Retinal pigment epithelial cell (primary cell): Measurements from ENCODE around the gene CDR2L.

Source experiments
- DNase-seq: peaks from one replicate; pipeline ENCODE4 v3.0.0-alpha.2; 2010; ENCODE audit warnings: low read depth
- H3K4me3 ChIP-seq: 2 replicates; pipeline ENCODE4 v1.5.1; 2011; ENCODE audit warnings: mild to moderate bottlenecking, low read length, control low read depth, moderate library complexity
- TF ChIP-seq, protein P1 (sequence below): conservative IDR thresholded peaks from 2 replicates; pipeline ENCODE4 v1.5.1; 2011; ENCODE audit warnings: low read depth, low read length, control low read depth, inconsistent platforms

The CDR2L gene

DNA sequence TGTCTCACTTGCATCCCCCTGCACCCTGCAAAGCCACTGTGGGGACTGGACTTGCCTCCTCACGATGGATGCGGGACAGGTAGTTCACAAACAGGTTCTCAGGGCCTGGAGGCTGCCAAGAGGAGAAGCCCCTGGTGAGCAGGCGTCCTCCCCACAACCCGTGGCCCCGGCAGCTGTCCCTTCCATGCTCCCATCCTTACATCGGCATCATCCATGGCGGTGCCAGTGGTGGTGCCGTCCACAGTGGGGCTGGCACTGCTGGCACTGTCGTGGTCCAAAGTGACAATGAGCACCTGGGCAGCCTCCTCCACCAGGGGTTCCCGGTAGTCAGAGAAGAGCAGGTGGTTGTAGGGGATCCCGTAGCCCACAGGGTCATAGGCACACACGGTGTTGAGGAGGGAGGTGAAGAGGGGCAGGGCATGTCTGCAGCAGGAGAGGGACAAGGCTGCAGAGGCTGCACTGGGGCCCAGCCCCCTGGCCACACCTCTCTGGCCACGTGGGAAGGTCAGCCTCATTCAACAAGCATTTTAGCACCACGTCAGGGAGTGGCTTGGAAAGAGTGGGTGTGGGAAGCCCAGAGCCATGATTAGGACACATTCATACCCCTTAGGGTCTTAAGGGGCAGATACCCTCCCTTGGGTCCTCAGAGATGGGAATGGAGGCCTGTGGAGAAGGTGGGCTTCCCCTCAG is 27.5 kb upstream of the CDR2L start:
- no peak for DNase-seq
- TF ChIP-seq, protein P1, sequence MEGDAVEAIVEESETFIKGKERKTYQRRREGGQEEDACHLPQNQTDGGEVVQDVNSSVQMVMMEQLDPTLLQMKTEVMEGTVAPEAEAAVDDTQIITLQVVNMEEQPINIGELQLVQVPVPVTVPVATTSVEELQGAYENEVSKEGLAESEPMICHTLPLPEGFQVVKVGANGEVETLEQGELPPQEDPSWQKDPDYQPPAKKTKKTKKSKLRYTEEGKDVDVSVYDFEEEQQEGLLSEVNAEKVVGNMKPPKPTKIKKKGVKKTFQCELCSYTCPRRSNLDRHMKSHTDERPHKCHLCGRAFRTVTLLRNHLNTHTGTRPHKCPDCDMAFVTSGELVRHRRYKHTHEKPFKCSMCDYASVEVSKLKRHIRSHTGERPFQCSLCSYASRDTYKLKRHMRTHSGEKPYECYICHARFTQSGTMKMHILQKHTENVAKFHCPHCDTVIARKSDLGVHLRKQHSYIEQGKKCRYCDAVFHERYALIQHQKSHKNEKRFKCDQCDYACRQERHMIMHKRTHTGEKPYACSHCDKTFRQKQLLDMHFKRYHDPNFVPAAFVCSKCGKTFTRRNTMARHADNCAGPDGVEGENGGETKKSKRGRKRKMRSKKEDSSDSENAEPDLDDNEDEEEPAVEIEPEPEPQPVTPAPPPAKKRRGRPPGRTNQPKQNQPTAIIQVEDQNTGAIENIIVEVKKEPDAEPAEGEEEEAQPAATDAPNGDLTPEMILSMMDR, result no peak
- H3K4me3 ChIP-seq, result no peak overlapping the region

DNA sequence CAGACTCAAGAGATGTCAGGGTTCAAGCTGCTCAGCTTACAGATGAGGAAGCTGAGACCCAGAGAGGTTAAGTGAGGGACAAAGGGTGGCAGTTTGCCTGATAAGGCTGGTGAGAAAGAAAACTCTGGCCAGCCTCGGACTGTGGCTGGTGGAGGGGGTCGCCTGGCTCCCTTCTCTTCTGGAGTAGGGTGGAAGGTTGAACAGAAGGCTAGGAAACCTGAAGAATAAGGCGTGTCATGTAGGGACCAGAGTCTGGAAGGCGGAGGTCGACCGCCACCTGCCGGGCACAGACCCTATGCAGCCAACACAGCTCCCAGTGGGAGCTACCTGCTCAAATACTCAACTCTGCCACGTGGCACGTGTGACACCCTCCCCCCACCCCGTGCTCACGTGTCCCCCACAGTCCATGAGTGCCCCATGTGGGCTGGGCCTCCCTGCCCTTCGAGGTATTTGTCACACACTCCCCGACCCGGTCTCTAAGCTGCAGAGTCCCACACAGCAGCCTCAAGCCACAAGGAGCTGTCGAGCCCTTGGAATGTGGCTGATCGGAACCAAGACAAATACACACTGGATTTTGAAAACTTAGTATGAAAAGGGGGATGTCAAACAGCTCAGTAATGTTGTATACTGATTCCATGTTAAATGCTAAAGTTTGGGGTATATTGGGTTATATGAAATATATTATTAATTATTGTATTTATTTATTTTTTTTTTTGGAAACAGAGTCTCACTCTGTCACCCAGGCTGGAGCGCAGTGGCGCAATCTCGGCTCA is 26.7 kb upstream of the CDR2L start:
- TF ChIP-seq, protein P1, result peak; percentile 72
- DNase-seq, result no peak
- no peak overlapping the region for H3K4me3 ChIP-seq

DNA sequence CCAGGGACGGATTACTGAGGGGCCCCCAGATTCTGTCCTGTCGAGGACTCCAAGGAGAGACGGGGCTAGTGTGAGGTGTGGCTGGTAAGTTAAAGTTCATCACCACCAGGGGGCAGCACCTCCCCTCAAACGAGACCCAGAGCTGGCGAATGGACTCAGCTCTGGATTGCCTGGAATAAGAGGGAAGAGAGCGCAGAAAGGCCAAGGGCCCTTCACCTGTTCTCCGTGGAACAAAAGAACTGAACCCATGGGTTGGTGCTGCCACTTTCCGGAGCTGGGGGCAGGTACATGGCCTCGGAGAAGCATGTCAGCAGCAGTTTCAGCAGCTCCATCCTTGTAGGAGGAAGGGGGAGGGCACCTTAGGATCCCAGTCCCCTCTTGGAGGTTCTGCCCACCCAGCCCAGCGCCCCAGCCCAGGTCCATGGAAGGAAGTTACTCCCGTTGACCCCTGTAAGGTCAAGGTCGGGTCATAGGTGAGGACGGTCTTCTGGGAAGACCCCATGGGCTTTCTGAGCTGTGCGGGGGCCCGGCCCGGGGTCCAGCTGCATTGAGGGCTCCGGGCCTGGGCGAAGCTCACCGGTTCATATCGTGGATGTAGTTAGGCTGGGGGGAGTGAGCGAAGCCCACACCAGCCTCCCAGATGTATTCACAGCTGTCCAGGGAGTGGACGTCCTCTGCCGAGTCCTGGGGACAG is 25.6 kb upstream of the CDR2L start:
- TF ChIP-seq, protein P1, result peak; percentile 69
- H3K4me3 ChIP-seq, result no peak overlapping the region
- no peak for DNase-seq

DNA sequence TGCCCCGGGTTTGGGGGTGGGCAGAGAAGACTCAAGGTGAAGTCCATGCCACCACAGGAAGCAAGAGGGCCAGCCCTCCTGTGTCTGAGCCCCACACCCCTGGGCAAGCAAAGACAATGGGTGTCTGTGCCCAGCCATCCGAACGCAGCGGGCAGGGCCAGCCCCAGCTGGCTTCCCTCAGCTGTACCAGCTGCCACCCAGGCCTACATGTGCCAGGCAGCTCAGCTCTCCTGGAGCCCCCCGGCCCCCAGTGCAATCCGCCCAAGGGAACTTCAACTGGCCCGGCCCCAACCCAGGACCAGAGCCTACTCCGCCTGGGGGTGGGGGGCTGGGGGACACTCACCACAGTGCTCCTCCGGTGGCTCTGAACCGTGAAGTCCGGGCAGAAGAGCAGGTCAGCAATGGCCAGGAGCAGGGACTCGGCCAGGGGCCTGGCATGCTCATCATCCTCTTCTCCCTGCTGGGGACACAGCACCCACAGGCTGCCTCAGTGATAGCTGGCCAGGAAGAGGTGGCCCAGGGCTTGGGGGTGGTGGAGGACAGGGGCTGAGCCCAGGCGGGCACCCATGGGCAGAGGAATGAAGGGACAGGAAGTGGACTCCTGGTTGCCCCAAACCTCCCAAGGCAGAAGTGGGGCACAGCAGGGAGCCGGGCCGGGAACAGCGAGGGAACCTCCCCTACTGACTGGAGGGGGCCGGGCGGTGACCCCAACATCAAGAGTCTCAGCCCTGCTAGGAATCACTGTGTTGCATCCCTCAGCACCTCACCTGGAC is 24.6 kb upstream of the CDR2L start:
- TF ChIP-seq, protein P1, result no peak
- H3K4me3 ChIP-seq, result no peak overlapping the region
- no peak for DNase-seq

DNA sequence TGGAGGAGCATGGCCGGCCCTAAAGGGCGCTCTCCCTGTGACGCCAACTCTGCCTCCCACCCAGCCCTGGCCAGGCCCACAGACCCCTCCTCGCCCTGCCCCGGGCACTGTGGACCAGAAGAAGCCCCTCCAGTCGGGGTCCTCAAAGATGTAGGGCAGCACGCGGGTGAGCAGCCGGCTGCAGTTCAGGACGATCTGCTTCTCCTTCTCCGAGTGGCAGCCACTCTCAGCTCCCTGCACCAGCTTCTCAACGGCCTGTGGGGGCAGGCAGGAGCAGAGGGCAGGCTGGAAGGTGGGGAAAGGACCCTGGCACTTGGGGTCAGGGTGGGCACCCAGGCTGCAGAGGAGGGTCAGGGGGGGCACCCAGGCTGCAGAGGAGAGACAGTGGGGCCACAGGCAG is 23.8 kb upstream of the CDR2L start:
- H3K4me3 ChIP-seq, result no peak overlapping the region
- TF ChIP-seq, protein P1, result peak; percentile 12

DNA sequence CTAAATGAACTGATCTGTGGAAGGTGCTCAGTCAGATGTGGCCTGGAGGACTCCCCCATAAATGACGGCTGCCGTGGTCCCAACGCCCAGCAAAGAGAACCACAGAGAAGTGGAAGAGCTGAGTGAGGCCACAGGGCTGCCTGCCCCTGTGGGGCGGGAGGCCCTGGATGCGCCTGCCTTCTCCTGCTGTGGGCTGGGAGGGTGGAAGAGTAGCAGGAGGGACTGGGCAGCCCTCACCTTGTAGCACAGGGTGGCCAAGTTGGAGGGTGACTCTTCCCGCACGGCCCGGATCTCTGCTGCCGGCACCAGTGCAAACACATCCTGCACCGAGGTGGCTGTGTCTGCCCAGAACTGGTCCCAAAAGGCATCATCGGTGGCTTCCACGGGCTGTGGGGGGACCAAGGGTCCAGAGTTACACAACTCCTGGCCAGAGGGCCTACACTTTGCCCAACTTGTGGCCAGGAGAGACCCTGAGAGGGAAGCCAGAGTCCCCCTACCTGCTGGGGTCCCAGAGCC is 23.1 kb upstream of the CDR2L start:
- H3K4me3 ChIP-seq, result no peak overlapping the region
- TF ChIP-seq, protein P1, result no peak
- DNase-seq, result no peak

More for the DNA sequence above, 23.8 kb upstream of the CDR2L start:
- DNase-seq, result no peak
